AG04449 (cell line): Measurements from ENCODE around the gene PLAGL1.

Experiments
- CTCF ChIA-PET: fragments of 350-600 bp; formaldehyde crosslinking; extraction: SDS; loops from one replicate; lab custom pipeline; 2021; ENCODE audit warnings: antibody characterized with exemption; lab: Yijun Ruan, JAX
- POLR2A ChIA-PET: fragments of 400-600, 350-600 bp; formaldehyde crosslinking; extraction: SDS; loops from one replicate; lab custom pipeline; 2020; ENCODE audit warnings: antibody characterized with exemption, inconsistent platforms; lab: Yijun Ruan, JAX
- DNase-seq: peaks from one replicate; pipeline ENCODE4 v3.0.0-alpha.2; 2010; ENCODE audit warnings: low read depth, low spot score
- H3K4me3 ChIP-seq: 2 replicates; pipeline ENCODE4 v1.5.1; 2011; ENCODE audit warnings: low read depth, mild to moderate bottlenecking, control low read depth, low read length
- TF ChIP-seq, protein P1 (sequence below): IDR thresholded peaks from one replicate; pipeline ENCODE4 v1.5.1; 2011; ENCODE audit warnings: mild to moderate bottlenecking, moderate library complexity, low read length, control low read depth, inconsistent platforms; ENCODE audit not compliant: insufficient read depth; ENCODE audit errors: missing control alignments

The PLAGL1 gene

DNA sequence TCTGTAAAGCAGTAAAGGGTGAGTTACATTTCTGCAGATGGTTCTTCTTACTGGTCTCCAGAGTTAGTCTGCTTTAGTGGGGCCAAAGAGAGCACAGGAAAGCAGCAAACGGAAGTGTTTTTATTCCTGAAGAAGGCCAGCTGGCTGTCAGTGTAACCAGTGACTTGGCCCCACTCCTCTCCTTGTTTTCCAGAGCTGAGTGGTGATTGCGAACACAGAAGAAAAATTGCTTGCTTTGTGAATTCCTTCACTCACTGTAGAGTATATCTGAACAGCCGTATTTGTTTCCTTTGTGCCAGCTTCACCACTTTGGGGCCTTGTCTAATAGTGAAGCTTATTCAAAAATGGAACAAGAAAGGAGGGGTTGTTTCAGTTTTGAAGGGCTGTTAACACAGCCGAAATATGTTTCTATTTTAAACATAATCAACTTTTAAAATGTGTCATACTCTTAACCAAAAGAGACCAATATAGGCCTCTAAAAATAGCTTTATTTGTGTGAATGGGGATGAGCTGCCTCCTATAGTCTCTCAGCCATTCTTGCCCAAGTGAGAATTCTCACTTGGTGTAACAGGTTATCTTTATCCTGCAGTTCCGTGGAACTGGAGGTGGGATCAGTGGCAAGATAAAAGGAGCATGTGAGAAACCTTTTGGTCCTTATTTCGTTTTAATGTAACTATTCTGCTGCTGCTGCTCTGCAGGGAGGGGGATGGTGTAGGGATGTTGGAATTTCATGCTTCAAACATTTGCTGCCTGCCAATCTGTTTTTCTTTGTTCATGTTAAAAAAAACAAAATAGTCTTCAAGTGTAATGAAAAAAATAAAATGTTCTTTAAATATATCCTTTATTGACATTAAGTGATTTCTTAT lies 105.9 kb downstream of the PLAGL1 start:
- ChIA-PET CTCF (interaction anchor here (1.0 kb wide), 1 partner anchor 24 kb away, joined by 3 read pairs; no protein-coding TSS in a partner anchor), POLR2A (interaction anchor here (1.1 kb wide), 1 partner anchor 59 kb away, joined by 4 read pairs; the partner anchor contains the start of gene LTV1)
- no peak overlapping the region for H3K4me3 ChIP-seq
- TF ChIP-seq, protein P1, sequence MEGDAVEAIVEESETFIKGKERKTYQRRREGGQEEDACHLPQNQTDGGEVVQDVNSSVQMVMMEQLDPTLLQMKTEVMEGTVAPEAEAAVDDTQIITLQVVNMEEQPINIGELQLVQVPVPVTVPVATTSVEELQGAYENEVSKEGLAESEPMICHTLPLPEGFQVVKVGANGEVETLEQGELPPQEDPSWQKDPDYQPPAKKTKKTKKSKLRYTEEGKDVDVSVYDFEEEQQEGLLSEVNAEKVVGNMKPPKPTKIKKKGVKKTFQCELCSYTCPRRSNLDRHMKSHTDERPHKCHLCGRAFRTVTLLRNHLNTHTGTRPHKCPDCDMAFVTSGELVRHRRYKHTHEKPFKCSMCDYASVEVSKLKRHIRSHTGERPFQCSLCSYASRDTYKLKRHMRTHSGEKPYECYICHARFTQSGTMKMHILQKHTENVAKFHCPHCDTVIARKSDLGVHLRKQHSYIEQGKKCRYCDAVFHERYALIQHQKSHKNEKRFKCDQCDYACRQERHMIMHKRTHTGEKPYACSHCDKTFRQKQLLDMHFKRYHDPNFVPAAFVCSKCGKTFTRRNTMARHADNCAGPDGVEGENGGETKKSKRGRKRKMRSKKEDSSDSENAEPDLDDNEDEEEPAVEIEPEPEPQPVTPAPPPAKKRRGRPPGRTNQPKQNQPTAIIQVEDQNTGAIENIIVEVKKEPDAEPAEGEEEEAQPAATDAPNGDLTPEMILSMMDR = no peak
- DNase-seq = no peak

DNA sequence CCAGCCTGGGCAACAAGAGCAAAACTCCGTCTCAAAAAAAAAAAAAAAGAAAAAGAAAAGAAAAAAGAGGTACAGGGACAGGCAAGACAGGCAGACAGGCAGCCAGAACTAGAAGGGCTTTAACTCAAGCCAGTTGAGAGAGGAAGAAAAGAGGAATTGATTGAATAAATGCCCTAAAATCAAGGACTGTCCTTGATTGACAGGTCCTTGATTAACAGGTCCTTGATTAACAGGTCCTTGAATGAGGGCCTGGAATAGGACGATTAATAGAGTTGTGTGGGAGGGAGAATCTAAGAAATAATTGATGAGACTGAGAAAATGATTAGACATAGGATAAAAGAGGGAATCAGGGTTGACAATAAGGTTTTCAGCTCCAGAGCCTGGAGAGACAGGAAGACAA lies 107.7 kb downstream of the PLAGL1 start:
- TF ChIP-seq, protein P1 = no peak
- CTCF ChIA-PET = no interaction called here
- DNase-seq = no peak
- H3K4me3 ChIP-seq = no peak overlapping the region
- POLR2A ChIA-PET = no interaction called here

DNA sequence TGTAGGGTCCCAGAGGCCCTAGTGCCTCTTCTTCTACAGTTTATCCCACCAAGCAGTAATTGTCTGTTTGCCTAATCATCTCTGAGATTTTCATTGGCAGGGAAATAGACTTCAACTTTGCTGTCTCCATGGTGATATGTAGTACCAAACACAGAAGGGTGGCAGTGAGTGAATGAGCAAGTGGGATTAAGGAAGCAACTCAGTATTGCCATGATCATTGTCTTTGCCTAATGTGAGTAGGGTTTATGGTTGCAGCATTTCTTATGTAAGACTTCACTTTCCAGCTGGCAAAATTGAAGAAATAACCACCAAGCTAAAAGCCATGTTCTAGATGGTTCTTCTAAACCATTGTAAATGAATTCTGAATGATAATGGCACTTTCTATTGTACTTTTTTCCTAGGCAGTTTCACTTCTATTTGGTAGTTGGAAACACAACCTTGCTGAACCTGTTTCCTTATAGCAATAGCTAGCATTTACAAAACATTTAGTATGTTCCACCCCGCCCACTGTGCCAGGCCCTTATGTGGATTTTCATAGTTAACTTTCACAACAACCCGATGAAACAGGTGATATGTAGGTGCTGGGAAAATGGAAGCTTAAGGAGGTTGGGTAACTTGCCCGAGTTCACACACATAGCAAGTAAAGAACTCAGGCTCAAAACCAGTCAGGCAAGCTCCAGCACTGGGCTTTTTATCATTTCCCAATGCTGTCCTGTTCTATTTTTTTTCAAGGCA lies 111.8 kb downstream of the PLAGL1 start:
- ChIA-PET POLR2A (no interaction called here), CTCF (no interaction called here)
- TF ChIP-seq, protein P1 = no peak
- H3K4me3 ChIP-seq = no peak overlapping the region
- DNase-seq = no peak

- ChIA-PET CTCF (no interaction called here), POLR2A (no interaction called here)
- TF ChIP-seq, protein P1 = no peak
- no peak for DNase-seq
- H3K4me3 ChIP-seq = no peak overlapping the region
Observed at GRCh38 chr6:143894655-143895054, 113.4 kb downstream of the PLAGL1 start.
